Immature natural killer cell (primary cell): ENCODE measurements around the gene OR10P1. TPM values are rescaled to one million over a fixed set of nuclear protein-coding genes. Genes with fewer than 3 reads are reported as not detected.

ENCODE experiments used
- DNase-seq, 3 donors: peaks; one replicate each; pipeline ENCODE4 v3.0.0; 2022; ENCODE audit warnings: mixed read lengths in 1 of 3
- H3K27ac Mint-ChIP-seq, 6 donors: one replicate each; pipeline ENCODE4 v1.8.0; 2020; ENCODE audit warnings: mixed read lengths in 6 of 6, mild to moderate bottlenecking in 5 of 6, inconsistent platforms in 4 of 6, moderate library complexity in 3 of 6
- H3K27me3 Mint-ChIP-seq, 3 donors: one replicate each; pipeline ENCODE4 v1.8.0; 2020 to 2021; ENCODE audit warnings: low read depth in 3 of 3, mild to moderate bottlenecking in 3 of 3, mixed read lengths in 3 of 3, moderate library complexity in 3 of 3, inconsistent platforms in 1 of 3
- H3K36me3 Mint-ChIP-seq, 3 donors: one replicate each; pipeline ENCODE4 v1.8.0; 2020; ENCODE audit warnings: mixed read lengths in 3 of 3, inconsistent platforms in 2 of 3, mild to moderate bottlenecking in 2 of 3
- H3K4me1 Mint-ChIP-seq, 2 donors: one replicate each; pipeline ENCODE4 v1.8.0; 2020; ENCODE audit warnings: inconsistent platforms in 2 of 2, mild to moderate bottlenecking in 2 of 2, mixed read lengths in 2 of 2, moderate library complexity in 1 of 2
- H3K4me3 Mint-ChIP-seq, 5 donors: one replicate each; pipeline ENCODE4 v1.8.0; 2020; ENCODE audit warnings: mild to moderate bottlenecking in 5 of 5, mixed read lengths in 5 of 5, inconsistent platforms in 3 of 5, moderate library complexity in 3 of 5
- H3K9me3 Mint-ChIP-seq, 6 donors: one replicate each; pipeline ENCODE4 v1.8.0; 2020; ENCODE audit warnings: mild to moderate bottlenecking in 6 of 6, mixed read lengths in 6 of 6, inconsistent platforms in 4 of 6, moderate library complexity in 3 of 6
- polyA plus RNA-seq, 3 donors: library from polyadenylated mRNA; unstranded; fragments of 300-500 nt; fragmentation: Illumina TruSeq; gene quantifications; one replicate each; pipeline ENCODE4 v1.2.3, GENCODE V29; 2021

The OR10P1 gene
- polyA plus RNA-seq, 3 donors from 2014 or later, result not detected

DNA sequence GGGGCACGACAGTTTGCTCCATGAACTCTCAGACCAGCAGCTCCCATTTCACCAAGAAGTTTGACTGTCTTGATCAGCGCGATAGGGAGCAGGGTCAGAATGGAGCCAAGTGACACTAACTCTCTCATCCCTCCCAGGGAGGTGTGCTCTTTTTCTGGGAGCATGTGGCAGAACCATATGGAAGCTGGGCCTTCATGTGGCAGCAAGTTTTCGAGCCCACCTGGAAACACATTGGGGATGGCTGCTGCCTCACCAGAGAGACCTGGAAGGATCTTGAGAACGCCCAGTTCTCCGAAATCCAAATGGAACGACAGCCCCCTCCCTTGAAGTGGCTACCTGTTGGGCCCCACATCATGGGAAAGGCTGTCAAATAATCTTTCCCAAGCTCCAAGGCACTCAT is 47.0 kb downstream of the OR10P1 start:
- peaks cover 10 to 16% of the 10 kb centered on the region in 2 donors for H3K4me1 Mint-ChIP-seq
- no peak for DNase-seq
- peak overlapping the region in 1 of 6 donors; percentile 46 for H3K27ac Mint-ChIP-seq
- H3K36me3 Mint-ChIP-seq, result no peaks in the 10 kb centered on the region
- H3K9me3 Mint-ChIP-seq, result no peaks in the 10 kb centered on the region
- peaks cover 4 to 10% (median 9%) of the 10 kb centered on the region in 3 donors for H3K27me3 Mint-ChIP-seq
- no peak overlapping the region for H3K4me3 Mint-ChIP-seq

DNA sequence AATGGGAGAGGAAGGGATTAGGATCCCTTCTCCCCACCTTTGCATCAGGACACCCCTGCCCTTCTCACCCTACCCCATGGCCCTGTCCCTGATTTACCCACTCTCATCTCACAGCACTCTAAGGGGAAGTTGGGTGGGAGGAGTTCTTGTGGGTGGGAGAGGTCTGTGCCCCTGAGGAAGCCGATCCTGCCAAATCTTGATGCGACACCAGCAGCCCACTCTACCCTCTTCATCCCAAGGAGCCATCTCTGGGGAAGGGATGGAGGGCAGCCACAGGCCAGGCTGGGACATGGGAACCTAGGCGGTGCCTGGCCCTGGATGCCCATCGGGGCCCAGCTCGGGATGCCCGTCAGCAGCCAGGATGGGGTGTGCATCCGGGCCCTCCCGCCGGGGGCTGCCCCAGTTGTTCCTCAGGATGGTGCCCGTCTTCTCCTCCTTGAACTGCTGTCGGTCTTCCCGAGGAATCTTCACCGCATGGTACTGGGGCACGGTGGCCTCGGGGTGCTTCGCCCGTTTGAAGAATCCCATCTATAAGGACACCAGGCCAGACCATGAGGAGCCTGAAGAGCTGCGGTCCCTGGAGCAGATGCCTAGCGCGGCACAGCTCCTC is 48.2 kb downstream of the OR10P1 start:
- Mint-ChIP-seq H3K9me3 (no peaks in the 10 kb centered on the region), H3K4me1 (peaks cover 10 to 16% of the 10 kb centered on the region in 2 donors), H3K27ac (no peak overlapping the region), H3K27me3 (peaks cover 4 to 10% (median 8%) of the 10 kb centered on the region in 3 donors), H3K36me3 (no peaks in the 10 kb centered on the region), H3K4me3 (no peak overlapping the region)
- DNase-seq, result no peak

DNA sequence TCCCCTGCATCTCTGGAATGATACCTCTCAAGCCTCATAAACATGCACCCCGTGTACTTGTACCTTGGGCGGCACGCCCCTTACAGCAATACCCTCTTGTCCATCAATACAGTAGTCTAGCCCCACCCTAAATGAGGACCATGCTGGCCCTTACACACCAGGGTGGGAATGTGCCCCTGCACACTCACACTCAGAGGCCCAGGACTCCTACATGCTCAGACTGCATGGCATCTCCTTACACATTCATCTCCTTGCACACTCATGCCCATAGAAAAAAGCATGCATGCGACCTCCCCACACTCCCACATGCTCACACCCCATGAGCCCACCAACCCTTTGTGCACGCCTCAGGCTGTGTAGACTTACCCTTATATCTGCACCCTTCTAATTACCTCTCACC is 49.0 kb downstream of the OR10P1 start:
- Mint-ChIP-seq H3K27me3 (peaks cover 2 to 9% (median 9%) of the 10 kb centered on the region in 3 donors), H3K27ac (no peak overlapping the region), H3K36me3 (no peaks in the 10 kb centered on the region), H3K4me3 (no peak overlapping the region), H3K4me1 (peaks cover 10 to 16% of the 10 kb centered on the region in 2 donors), H3K9me3 (no peaks in the 10 kb centered on the region)
- DNase-seq, result no peak

DNA sequence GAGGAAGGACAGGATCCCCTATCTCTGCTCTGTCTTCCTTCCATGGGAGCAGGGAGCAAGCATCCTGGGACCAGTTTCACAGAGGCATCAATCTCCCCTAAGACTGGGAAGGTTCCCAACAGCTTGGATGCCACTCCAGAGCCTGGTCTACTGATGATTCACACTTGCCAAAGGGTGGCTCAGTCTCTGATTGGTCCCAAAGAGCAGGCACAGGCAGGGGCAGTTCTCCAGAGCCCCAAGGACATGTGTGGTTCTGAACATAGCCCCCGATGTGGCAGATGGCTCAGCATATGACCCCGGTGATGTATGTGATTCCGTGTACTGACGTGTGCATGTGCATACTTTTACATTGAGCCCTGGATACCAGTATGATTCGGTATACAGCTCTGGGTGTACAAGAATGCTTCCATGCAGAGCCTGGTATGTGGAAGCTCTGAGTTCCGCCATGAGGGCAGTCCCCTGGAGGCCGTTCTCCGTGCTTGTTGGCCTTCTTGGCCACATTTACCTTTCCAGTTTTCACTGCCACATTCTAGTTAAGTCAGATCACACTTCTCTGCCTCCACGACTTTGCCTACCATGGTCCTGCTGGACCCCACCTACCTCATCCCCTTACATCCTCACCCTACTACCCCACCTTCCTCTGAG is 49.8 kb downstream of the OR10P1 start:
- no peak overlapping the region for H3K4me3 Mint-ChIP-seq
- peak overlapping the region in 1 of 6 donors; percentile 59 for H3K27ac Mint-ChIP-seq
- H3K36me3 Mint-ChIP-seq, result no peaks in the 10 kb centered on the region
- H3K27me3 Mint-ChIP-seq, result peaks cover 2 to 6% (median 3%) of the 10 kb centered on the region in 3 donors
- H3K4me1 Mint-ChIP-seq, result peaks cover 8 to 9% of the 10 kb centered on the region in 2 donors
- H3K9me3 Mint-ChIP-seq, result no peaks in the 10 kb centered on the region
- DNase-seq, result no peak

Other genes with a start within 250 kb of the OR10P1 start
- not detected for gene OR6C65, start 236.4 kb upstream of the OR10P1 start, polyA plus RNA-seq
- gene OR6C76, start 210.6 kb upstream of the OR10P1 start, polyA plus RNA-seq, result not detected
- not detected for gene OR6C2, start 192.8 kb upstream of the OR10P1 start, polyA plus RNA-seq
- not detected for gene OR6C70, start 166.8 kb upstream of the OR10P1 start, polyA plus RNA-seq
- not detected for gene OR6C68, start 144.5 kb upstream of the OR10P1 start, polyA plus RNA-seq
- not detected for gene OR6C4, start 87.3 kb upstream of the OR10P1 start, polyA plus RNA-seq
- not detected for gene OR2AP1, start 64.4 kb upstream of the OR10P1 start, polyA plus RNA-seq
- gene ITGA7, start 71.0 kb downstream of the OR10P1 start, polyA plus RNA-seq, result under 1 TPM in 1 of 3 donors, not detected in 2; 0.31 TPM
- gene BLOC1S1, start 79.2 kb downstream of the OR10P1 start, polyA plus RNA-seq, result 100 to 1,000 TPM; 108 to 198 (median 127) TPM
- 1 to 10 TPM in 1 of 3 donors, not detected in 2; 2.8 TPM for gene RDH5, start 83.5 kb downstream of the OR10P1 start, polyA plus RNA-seq
- 1,000 to 10,000 TPM; 1,258 to 1,754 (median 1,754) TPM for gene CD63, start 92.1 kb downstream of the OR10P1 start, polyA plus RNA-seq
- 1 to 10 TPM in 1 of 3 donors, under 1 TPM in 2; 0.16 to 1.7 (median 0.64) TPM for gene GDF11, start 106.2 kb downstream of the OR10P1 start, polyA plus RNA-seq
- gene SARNP, start 180.8 kb downstream of the OR10P1 start, polyA plus RNA-seq, result 100 to 1,000 TPM; 115 to 157 (median 132) TPM
- gene ORMDL2, start 181.1 kb downstream of the OR10P1 start, polyA plus RNA-seq, result 100 to 1,000 TPM; 104 to 163 (median 147) TPM
- gene DNAJC14, start 192.7 kb downstream of the OR10P1 start, polyA plus RNA-seq, result 10 to 100 TPM; 36.7 to 51.4 (median 51.1) TPM
- under 1 TPM in 1 of 3 donors, not detected in 2; 0.10 TPM for gene MMP19, start 206.0 kb downstream of the OR10P1 start, polyA plus RNA-seq